ENCODE measurements around the gene TGM6. TPM values are rescaled to one million over a fixed set of nuclear protein-coding genes. Genes with fewer than 3 reads are reported as not detected.

The TGM6 gene
- total RNA-seq, 1 experiment from 2014 or later: not detected

DNA sequence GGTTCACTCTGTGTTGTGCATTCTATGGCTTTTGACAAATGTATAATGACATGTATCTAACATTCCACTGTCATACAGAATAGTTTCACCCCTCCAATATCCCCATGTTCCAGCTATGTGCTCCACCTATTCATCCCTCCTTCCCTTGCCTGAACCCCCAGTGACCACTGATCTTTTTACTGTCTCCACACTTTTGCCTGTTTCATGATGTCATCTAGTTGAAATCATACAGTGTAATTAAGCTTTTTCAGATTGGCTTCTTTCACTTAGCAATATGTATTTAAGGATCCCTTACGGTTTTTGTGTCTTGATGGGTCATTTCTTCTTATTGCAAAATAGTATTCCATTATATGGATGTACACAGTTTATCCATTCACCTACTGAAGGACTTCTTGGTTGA lies 39.8 kb downstream of the TGM6 start:
- H3K23ac ChIP-seq (ENCODE audit: insufficient read length, low read depth, low read length): no peak overlapping the region

More for the DNA sequence above, 39.8 kb downstream of the TGM6 start:
- H2AFZ ChIP-seq (ENCODE audit: low read length): no peak overlapping the region
- no peaks in the 10 kb centered on the region for H3K4me1 Mint-ChIP-seq
- no peaks in the 10 kb centered on the region for H3K9me3 ChIP-seq (ENCODE audit: control insufficient read depth, low read depth, low read length)
- H3K27me3 ChIP-seq (ENCODE audit: insufficient read depth, low read length): no peaks in the 10 kb centered on the region
- no peak overlapping the region for H3K4ac ChIP-seq (ENCODE audit: low read depth, low read length)
- H2BK20ac ChIP-seq (ENCODE audit: low read depth, low read length, poor library complexity, severe bottlenecking): no peak overlapping the region
- H4K5ac ChIP-seq (ENCODE audit: insufficient read length, low read depth, low read length): no peak overlapping the region
- DNase-seq: no peak
- H3K27ac Mint-ChIP-seq: no peak overlapping the region
- H2BK12ac ChIP-seq (ENCODE audit: insufficient read length, low read depth, low read length): no peak overlapping the region
- H3K27ac ChIP-seq (ENCODE audit: insufficient read length, low read depth, low read length): no peak overlapping the region
- no peak overlapping the region for H3K4me3 Mint-ChIP-seq
- WGBS (ENCODE audit: extremely low coverage, insufficient read length, low lambda C conversion rate): no CpG with 5 or more reads among the region's 1 CpG
- H2BK5ac ChIP-seq (ENCODE audit: insufficient read length, low read length): no peak overlapping the region
- H3K27me3 Mint-ChIP-seq (ENCODE audit: low read depth): peaks cover 8% of the 10 kb centered on the region
- H4K91ac ChIP-seq (ENCODE audit: insufficient read length, low read depth, low read length): no peak overlapping the region
- H3K56ac ChIP-seq (ENCODE audit: insufficient read length, low read depth, low read length): no peak overlapping the region
- no peaks in the 10 kb centered on the region for H3K23me2 ChIP-seq (ENCODE audit: insufficient read length, low read depth, low read length, poor library complexity, severe bottlenecking)
- no peak overlapping the region for H2BK15ac ChIP-seq (ENCODE audit: low read depth, low read length)
- H3T11ph ChIP-seq (ENCODE audit: low read length): no peak overlapping the region
- no peak overlapping the region for H3K4me2 ChIP-seq (ENCODE audit: insufficient read depth, insufficient read length, low read length)
- no peak overlapping the region for H2BK120ac ChIP-seq (ENCODE audit: low read depth, low read length, poor library complexity, severe bottlenecking)
- no peaks in the 10 kb centered on the region; a peak in 1 of 5 replicates for H3K9me3 Mint-ChIP-seq
- no peaks in the 10 kb centered on the region for H3K79me2 ChIP-seq (ENCODE audit: insufficient read depth, low read length)
- no peaks in the 10 kb centered on the region for H3K79me1 ChIP-seq (ENCODE audit: insufficient read depth, low read depth, low read length, poor library complexity, severe bottlenecking)
- no peaks in the 10 kb centered on the region for H3K4me1 ChIP-seq (ENCODE audit: insufficient read depth, low read length)
- no peak overlapping the region for H3K9ac ChIP-seq (ENCODE audit: extremely low read depth, insufficient read length, low read length)
- H4K20me1 ChIP-seq (ENCODE audit: control insufficient read depth, insufficient read depth, insufficient read length): no peaks in the 10 kb centered on the region
- H3K18ac ChIP-seq (ENCODE audit: insufficient read length, low read depth, low read length): no peak overlapping the region
- H3K36me3 Mint-ChIP-seq (ENCODE audit: insufficient read depth in 1 of 3, low read depth in 3 of 3): no peaks in the 10 kb centered on the region
- no peak overlapping the region for H4K8ac ChIP-seq (replicated peaks; ENCODE audit: insufficient read length, low read depth, low read length)
- H3K14ac ChIP-seq (ENCODE audit: insufficient read depth, low read length): no peak overlapping the region
- TF ChIP-seq, protein P1, sequence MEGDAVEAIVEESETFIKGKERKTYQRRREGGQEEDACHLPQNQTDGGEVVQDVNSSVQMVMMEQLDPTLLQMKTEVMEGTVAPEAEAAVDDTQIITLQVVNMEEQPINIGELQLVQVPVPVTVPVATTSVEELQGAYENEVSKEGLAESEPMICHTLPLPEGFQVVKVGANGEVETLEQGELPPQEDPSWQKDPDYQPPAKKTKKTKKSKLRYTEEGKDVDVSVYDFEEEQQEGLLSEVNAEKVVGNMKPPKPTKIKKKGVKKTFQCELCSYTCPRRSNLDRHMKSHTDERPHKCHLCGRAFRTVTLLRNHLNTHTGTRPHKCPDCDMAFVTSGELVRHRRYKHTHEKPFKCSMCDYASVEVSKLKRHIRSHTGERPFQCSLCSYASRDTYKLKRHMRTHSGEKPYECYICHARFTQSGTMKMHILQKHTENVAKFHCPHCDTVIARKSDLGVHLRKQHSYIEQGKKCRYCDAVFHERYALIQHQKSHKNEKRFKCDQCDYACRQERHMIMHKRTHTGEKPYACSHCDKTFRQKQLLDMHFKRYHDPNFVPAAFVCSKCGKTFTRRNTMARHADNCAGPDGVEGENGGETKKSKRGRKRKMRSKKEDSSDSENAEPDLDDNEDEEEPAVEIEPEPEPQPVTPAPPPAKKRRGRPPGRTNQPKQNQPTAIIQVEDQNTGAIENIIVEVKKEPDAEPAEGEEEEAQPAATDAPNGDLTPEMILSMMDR (conservative IDR thresholded peaks at IDR 0.05): no peak
- no peak overlapping the region for H2AK5ac ChIP-seq (ENCODE audit: insufficient read length, low read length)

All from H9 (cell line).